NCI-H2107 (cell line): ENCODE results near the gene NPIPB8.
"Not testable (repeated sequence)": the region's sequence is repeated elsewhere in the genome, so short reads cannot be mapped to it uniquely, and the experiment has no call there.

Source experiments
- DNase-seq: peaks from one replicate; lab custom pipeline; 2025; lab: John Stamatoyannopoulos, UW

NPIPB8 gene

DNA sequence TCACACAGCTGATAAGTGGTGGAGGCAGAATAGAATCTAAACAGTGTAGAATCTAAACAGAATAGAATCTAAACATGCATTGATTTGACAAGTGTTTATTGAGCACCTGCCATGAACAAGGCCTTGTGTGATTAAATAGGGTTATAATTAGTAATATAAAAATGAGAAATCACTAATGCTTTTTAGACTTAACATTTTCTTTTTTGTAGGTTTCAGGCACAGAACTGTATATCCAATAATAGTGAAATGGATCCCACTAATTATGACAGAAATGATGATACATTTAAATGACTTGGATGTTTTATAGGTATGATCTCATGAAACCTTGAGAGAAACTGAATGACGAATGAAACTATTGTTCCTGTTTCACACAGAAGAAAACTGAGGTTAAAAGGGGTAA, at the start of gene NPIPB8:
Gene NPIPB8 (plus strand): TSS at position 301 of the 400 bp plus-strand sequence. CDS start 296 bp downstream, outside the sequence.
- not testable (repeated sequence) for DNase-seq

DNA sequence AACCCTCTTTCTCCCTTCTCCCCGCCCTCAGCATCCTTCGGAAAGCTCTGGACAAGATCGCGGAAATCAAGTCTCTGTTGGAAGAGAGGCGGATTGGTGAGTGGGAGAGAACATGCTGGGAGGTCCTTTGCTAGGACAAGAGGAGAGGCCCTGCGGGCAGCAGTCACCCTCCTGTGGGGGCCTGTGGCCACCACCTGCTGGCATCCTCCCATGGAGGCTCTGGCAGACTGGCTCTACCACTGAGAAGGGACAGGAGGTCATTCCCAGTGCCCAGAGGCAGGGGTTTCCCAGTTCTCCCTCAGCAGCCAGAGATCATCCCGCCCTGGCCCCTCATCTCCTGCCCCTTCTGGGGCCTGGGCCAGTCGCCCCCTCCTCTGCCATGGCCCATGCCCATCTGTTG, 48.8 kb upstream of the NPIPB8 start:
- no peak for DNase-seq

DNA sequence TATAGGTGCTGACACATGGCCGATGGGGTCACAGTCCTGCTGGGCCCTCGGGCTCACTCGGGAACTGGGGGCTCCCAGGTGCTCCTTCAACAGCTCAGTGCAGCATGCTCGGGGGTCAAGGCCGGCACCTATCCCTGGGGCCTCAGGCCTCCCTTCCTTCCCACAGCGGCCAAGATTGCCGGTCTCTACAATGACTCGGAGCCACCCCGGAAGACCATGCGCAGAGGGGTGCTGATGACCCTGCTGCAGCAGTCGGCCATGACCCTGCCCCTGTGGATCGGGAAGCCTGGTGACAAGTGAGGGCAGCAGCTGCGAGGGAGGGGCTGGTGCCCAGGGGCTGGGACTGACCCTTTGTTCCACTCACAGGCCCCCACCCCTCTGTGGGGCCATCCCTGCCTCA, 47.9 kb upstream of the NPIPB8 start:
- no peak for DNase-seq

DNA sequence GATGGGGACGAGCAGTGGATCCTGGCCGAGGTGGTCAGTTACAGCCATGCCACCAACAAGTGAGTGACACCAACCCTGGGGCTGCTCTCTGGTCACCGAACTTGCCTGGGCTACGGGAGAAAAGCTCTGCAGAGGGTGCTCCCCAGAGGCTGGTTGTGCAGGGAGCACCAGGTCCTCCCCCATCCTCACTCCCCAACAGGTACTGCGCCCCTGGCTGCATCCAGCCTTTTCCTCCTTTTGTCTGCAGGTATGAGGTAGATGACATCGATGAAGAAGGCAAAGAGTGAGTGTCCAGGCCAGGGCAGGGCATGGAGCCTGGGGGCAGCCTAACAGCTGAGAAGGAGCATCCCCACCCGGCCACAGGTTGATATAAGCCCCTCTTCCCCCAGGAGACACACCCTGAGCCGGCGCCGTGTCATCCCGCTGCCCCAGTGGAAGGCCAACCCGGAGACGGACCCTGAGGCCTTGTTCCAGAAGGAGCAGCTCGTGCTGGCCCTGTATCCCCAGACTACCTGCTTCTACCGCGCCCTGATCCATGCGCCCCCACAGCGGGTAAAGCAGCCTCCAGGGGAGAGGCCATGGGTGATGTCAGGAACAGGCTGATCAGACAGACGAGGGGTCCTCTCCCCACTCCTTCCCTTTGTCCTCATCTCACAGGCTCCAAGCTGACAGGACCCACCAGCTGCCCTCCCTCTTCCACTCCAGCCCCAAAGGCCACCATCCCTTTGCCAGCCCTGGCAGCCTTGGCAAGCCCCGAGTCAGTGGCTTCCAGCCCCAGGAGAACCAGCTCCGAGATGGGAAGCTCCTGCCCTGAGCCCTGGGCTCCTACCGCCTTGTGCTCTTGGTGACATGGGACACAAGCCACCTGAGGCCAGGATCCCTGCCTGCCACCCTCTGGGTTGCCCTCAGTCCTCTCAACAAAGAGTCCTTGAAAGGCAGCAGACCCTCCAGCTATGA, 47.2 kb upstream of the NPIPB8 start:
- no peak for DNase-seq

DNA sequence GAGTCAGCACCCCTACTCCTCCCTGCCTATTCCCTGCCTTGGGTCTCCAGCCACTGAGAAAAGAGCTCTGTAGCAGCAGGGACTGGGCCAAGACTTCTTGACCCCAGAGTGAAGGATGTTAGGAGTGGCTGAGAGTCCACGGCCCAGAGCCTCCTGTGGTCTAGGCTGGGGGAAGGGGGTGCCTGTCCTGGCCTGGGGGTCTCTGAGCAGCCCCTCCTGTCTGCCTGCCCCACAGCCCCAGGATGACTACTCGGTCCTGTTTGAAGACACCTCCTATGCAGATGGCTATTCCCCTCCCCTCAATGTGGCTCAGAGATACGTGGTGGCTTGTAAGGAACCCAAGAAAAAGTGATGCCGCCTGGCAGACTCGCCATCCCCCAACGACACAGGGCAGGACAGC, 46.5 kb upstream of the NPIPB8 start:
- DNase-seq, result no peak

DNA sequence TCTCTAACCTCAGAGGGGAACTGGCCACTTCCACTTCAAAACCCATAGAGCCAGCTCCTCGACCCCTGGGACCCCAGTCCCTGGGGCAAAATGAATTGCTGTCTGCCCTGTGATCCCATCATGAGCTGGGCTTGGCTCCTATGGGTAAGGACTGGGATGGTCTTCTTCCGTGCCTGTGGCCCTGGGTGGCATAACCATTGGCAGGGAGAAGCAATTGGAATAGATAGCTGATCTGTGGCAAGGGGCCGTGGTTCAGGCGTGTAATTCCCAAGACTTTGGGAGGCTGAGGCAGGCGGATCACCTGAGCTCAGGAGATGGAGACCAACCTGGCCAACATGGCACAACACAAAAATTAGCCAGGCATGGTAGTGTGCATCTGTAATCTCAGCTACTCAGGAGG, 45.4 kb upstream of the NPIPB8 start:
- DNase-seq, result no peak

DNA sequence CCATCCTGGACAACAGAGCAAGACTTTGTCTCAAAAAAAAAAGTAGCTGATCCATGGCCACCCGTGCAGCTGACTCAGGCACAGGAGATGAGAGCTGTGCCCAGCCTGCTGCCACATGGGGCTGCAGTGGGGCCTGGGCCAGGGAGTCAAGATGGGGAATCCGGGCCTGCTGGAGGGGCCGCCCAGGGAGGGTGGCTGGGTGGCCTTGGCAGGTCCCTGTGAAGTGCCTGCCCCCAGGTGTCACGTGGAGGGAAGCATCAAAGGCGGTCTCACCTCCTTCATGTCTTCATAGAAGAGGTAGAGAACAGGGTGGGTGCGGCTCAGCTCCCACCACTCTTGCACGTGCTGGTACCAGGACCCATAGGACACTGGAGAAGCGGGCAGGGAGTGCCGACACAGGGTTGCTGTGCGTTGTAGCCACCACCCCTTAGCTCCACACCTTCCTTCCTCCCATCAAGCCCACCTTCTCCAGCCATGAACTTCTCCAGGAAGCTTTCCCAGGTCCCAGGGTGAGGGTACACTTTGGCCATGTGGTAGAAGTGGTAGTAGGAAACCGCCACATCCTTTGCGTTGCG, 44.8 kb upstream of the NPIPB8 start:
- DNase-seq, result no peak

DNA sequence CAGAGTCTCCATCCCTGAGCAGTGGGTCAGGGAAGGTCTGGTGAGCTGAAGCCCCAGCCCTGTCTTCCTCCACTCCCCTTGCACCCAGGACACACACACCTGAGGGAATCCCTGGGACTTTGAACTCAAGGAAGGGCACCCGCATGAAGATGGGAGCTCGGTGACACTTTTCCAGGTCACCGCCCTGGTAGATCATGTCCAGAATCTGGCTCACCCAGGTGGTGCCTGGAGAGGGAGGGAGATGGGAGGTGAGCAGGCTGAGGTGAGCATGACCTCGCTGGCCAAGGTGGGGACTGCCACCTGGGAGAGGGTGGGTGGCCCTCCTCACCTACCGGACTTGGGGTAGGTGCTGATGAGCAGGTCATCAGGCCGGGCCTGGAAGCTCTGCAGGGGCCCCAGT, 42.4 kb upstream of the NPIPB8 start:
- DNase-seq, result not testable (repeated sequence)

DNA sequence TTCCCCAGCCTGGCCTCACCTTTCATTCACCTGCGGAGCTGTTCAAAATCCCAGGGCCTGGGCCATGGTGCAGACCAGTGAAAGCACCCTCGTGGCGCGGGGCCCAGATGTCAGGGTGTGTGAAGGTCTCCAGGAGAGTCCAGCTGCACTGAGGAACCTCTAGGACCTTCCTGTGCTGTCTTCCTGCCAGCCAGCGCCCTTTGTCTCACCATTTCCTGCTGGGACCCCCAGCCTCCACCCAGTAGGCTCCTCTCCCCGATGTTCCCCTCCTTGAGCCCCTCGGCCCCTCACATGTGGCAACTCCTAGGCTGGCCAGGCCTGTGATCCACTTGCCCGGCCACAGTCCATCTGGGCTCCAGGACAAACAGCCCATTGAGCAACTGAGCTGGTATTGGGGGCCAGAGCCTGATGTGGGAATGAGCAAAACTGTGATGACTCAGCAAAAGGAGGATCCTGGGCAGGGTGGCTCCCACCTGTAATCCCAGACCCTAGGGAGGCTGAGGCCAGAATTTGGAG, 41.7 kb upstream of the NPIPB8 start:
- no peak for DNase-seq

DNA sequence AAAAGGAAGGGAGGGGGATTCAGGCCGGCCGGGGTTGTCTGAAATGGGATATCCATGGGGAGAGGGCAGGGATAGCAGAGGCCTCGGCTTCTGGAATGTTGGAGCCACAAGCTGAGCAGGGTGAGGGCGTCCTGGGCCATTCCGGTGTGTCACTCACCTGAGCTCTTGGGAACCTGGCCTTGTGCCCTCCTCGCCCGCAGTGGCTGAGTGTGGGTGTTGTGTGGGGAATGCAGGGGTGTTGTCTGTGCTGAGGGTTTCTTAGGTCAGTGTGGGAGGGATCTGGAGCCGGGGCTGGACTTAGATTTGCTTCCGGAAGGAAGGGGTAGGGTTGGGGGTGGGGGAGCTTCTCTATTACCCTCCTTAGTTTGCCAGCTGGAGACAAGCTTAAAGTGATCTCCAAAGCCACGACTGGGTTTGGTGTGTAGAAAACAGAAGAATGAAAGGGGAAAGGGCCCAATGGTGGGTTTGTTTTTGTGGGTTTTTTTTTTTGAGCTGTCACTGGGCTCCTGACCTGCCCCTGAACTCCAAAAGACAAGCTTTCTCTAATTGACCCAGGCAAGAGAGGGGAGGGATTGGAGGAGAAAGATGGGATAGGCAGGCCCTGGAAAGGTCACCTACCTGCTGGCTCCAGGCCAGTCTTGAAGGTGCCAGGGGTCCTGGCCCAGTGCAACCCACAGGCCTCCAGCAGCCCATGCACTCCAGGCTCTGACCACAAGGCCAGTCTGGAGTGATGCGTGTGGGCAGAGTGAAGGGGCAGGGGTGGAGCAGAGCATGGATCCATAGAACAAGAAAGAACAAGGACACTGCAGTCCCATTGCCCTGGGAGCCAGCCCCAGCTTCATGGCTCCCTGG, 40.8 kb upstream of the NPIPB8 start, which contains the start of gene SULT1A2:
Gene SULT1A2 (minus strand): TSS at position 211 of the 852 bp plus-strand sequence. CDS start 1,120 bp downstream, outside the sequence.
- no peak for DNase-seq

DNA sequence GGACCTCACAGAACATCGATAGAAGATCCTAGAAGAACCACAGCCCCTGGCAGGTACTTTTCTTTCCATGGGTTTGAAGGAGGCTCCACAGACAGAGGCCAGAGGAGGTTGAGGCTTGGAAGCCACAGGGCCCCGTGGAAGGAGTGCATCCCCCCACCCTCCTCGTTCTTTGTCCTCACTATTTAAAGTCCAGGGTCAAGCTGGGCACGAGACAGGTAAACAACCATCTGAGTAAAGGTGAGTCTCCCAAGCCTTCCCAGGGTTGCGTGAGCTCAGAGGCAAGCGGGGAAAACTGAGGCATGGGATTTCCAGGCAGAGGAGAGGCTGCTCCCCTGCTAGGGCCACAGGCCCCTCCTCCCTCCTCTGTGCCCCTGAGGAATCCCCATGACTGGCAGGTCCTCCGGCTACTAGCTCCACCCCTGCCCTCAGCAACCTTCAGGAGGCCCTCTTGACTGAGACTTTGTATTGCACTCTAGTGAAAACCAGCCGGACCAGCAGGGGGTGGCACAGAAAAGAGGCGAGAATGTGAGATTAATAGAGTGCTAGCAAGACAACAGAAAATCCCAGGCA, 40.1 kb upstream of the NPIPB8 start:
- DNase-seq, result no peak

DNA sequence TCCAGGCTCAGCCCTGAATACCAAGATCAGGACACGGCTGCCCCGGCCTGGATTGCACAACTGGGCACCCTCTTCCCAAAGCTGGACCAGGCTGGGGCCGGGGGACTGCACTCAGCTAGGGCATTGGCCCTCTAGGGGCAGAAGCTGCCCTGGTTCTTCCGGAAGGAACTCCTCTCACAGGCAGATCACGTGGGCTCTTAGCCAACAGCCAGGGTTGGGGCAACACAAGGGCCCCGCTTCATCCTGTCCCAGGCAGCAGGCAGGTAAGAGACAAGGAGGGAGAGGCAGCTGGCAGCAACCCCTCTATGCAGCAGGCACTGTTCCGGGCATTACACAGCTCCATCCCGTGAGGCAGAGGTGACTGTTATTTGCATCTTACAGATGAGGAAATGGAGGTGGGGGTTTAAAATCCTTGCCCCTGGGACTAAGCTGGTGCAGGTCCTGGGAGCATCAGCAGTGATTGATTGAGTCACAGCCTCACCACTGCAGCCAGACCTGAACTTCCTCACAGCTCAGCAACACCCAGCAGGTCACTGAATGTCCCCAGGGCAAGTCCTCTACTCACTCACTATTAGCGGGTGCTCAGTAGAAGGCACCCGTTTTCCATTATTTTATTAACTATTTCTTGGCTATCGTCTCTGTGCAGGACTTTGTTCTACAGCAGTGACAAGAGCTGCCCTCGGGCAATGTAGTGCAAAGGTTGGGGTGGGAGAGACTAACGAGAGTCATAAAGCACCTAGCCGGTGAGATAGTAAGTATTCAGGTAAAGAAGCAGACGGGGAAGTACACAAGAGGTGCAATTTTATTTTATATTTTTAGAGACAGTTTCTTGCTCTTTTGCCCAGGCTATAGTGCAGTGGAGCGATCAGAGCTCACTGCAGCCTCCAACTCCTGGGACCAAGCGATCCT, 38.2 kb upstream of the NPIPB8 start:
- not testable (repeated sequence) for DNase-seq

DNA sequence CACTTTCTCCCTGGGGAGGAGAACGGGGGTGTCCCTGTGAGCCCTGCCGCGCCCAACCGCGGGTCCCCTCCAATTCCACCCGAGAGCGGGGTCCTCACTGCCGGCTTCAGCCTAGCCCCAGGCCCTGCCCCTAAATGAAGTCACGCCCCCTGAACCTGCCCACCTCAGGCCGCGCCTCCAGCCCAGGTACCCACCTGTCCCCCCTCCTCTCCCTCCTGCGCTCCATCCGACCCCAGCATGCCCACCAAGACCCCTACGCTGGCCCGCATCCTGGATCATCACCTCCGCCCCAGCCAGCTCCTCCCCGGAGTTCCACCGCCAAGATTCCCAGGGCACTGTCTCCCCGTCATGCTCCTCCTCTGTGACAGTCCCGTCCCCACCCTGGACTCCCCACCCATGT, 36.9 kb upstream of the NPIPB8 start:
- DNase-seq, result not testable (repeated sequence)

DNA sequence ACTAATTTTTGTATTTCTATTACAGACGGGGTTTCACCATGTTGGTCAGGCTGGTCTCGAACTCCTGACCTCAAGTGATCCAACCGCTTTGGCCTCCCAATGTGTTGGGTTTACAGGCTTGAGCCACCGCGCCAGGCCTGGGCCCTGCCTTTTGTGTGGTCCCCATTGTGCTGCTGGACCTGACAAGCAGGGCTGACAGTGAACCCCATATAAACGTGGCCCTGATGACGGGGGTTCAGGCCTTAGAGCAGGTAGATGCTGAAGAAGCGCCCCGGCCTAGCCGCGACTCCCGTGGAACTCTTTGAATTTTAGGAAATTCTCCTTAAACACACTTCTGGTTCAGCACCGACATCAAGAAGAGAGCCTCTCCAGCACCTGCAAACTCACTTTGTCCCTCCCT, 36.3 kb upstream of the NPIPB8 start:
- not testable (repeated sequence) for DNase-seq

DNA sequence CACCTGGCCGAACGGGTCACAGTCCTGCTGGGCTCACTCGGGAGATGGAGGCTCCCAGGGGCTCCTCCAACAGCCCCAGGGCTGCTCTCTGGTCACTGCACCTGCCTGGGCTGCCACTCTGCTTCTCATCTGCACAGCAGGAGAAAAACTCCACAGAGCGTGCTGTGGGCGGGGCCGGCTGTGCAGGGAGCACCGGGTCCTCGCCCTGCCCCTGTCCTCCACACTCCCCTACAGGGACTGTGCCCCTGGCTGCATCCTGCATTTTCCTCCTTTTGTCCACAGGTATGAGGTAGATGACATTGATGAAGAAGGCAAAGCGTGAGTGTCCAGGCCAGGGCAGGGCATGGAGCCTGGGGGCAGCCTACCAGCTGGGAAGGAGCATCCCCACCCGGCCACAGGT, 35.8 kb upstream of the NPIPB8 start:
- DNase-seq, result not testable (repeated sequence)

DNA sequence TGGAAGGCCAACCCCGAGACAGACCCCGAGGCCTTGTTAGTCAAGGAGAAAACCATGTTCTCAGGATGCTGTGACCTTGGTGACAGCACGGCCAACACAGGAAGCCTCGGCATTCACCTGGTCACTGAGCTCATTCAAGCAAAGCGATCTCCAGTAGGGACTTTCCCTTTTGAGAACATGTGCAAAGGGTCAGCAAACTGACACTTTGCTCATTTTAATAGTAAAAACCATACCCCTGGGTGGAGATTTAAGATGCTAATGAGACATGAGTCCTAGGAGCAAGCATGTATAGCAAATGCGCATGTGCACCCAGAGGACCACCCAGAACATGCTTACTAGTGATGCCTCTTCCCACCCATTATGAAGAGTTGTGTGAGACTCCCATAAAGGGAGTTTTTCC, 35.3 kb upstream of the NPIPB8 start:
- no peak for DNase-seq

DNA sequence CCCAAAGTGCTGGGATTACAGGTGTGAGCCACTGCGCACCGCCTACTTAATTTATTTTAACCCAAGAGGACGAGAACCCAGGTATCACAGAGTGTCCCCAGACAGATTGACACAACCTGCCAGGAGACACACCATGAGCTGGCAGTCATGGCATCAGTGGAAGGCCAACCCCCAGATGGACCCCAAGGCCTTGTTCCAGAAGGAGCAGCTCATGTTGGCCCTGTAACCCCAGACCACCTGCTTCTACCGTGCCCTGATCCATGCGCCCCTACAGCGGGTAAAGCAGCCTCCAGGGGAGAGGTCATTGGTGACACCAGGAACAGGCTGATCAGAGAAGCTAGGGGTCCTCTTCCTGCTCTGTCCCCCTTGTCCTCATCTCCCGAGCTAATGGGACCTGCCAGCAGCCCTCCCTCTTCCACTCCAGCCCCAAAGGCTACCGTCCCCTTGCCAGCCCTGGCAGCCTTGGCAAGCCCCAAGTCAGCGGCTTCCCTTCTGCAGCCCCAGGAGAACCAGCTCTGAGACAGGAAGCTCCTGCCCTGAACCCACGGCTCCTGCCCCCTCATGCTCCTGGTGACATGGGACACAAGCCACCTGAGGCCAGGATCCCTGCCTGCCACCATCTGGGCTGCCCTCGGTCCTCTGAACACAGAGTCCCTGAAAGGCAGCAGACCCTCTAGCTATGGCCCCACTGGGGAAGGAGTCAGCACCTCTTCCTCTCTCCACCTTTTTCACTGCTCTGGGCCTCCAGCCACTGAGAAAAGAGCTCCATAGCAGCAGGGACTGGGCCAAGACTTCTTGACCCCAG, 34.3 kb upstream of the NPIPB8 start:
- DNase-seq, result no peak

DNA sequence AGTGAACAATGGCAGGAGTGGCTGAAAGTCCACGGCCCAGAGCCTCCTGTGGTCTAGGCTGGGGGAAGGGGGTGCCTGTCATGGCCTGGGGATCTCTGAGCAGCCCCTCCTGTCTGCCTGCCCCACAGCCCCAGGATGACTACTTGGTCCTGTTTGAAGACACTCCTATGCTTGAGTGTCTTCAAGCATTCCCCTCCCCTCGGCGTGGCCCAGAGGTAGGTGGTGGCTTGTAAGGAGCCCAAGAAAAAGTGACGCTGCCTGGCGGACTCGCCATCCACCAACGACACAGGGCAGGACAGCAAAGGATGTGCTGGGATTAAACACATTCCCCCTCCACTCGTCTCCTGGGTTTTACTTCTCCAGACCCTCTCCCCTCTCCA, 33.7 kb upstream of the NPIPB8 start:
- DNase-seq, result no peak

DNA sequence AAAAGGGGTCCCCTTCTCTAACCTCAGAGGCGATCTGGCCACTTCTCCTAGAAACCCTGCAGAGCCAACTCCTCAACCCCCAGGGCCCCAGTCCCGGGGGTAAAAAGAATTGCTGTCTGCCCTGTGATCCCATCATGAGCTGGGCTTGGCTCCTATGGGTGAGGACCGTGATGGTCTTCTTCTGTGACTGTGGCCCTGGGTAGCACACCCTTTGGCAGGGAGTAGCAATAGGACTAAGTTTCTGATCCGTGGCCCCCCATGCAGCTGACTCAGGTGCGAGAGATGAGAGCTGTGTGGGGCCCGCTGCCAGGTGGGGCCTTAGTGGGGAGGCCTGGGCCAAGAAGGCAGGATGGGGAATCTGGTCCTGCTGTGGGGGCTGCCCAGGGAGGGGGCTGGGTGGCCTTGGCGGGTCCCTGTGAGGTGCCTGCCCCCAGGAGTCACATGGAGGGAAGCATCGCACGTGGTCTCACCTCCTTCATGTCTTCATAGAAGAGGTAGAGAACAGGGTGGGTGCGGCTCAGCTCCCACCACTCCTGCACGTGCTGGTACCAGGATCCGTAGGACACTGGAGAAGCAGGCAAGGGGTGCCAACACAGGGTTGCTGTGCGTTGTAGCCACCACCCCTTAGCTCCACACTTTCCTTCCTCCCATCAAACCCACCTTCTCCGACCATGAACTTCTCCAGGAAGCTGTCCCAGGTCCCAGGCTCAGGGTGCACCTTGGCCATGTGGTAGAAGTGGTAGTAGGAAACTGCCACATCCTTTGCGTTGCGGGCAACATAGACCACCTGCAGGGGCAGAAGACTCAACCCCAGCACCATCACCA, 31.4 kb upstream of the NPIPB8 start:
- DNase-seq, result no peak
